IMR-90 (cell line): Measurements from ENCODE around the gene CABP4. TPM values are rescaled to one million over a fixed set of nuclear protein-coding genes. Genes with fewer than 3 reads are reported as not detected.

Experiments
- ATAC-seq: fragments of 200-7000 bp; cut with Tn5 transposase; 2 replicates; pipeline ENCODE4 v1.9.1; 2020; ENCODE audit warnings: low read depth, mild to moderate bottlenecking, moderate library complexity
- BruUV-seq: library from RNA; stranded (reverse); fragments of 400-500 nt; replicated peaks from 2 replicates; lab custom pipeline; 2021; lab: Mats Ljungman, UMichigan
- CTCF ChIA-PET: fragments of 300-600 bp; formaldehyde crosslinking; extraction: SDS; loops from one replicate; lab custom pipeline; 2021; ENCODE audit warnings: antibody characterized with exemption; lab: Yijun Ruan, JAX
- POLR2A ChIA-PET: fragments of 300-600 bp; sonication (Branson Sonifier 250); formaldehyde crosslinking; loops from one replicate; lab custom pipeline; 2022; ENCODE audit warnings: antibody characterized with exemption; ENCODE audit not compliant: unreplicated experiment; lab: Charles Lee
- DNase-seq: peaks from one replicate; pipeline ENCODE4 v3.0.0; 2013
- H2AFZ ChIP-seq: replicated peaks from 2 replicates; pipeline ENCODE3; 2013; ENCODE audit warnings: low read length, mild to moderate bottlenecking; ENCODE audit not compliant: poor library complexity
- H2AK5ac ChIP-seq: 2 replicates; pipeline ENCODE4 v1.6.1; 2013; ENCODE audit warnings: low read depth, low read length, inconsistent platforms
- H2AK9ac ChIP-seq: replicated peaks from 2 replicates; pipeline ENCODE3; 2013; ENCODE audit warnings: mild to moderate bottlenecking, low read depth, low read length, moderate library complexity; ENCODE audit not compliant: poor library complexity
- H2BK120ac ChIP-seq: 2 replicates; pipeline ENCODE4 v1.6.1; 2013; ENCODE audit warnings: low read depth, low read length, inconsistent platforms
- H2BK15ac ChIP-seq: 3 replicates; pipeline ENCODE4 v1.6.1; 2013; ENCODE audit warnings: low read depth, low read length, inconsistent platforms
- H2BK20ac ChIP-seq: 2 replicates; pipeline ENCODE4 v1.6.1; 2013; ENCODE audit warnings: low read depth, mild to moderate bottlenecking, inconsistent platforms, low read length, moderate library complexity
- H2BK5ac ChIP-seq: 2 replicates; pipeline ENCODE4 v1.6.1; 2013; ENCODE audit warnings: mild to moderate bottlenecking, low read depth, low read length, inconsistent platforms; ENCODE audit not compliant: poor library complexity, severe bottlenecking
- H3K14ac ChIP-seq: replicated peaks from 2 replicates; pipeline ENCODE4 v1.6.1; 2013; ENCODE audit warnings: low read depth, low read length, inconsistent platforms
- H3K18ac ChIP-seq: 2 replicates; pipeline ENCODE4 v1.6.1; 2013; ENCODE audit warnings: low read depth, low read length, control low read depth
- H3K23ac ChIP-seq: 2 replicates; pipeline ENCODE4 v1.6.1; 2013; ENCODE audit warnings: low read depth, low read length, inconsistent platforms
- H3K27ac ChIP-seq: 2 replicates; pipeline ENCODE4 v1.5.1; 2013; ENCODE audit warnings: mild to moderate bottlenecking, control low read depth, low read length; ENCODE audit not compliant: insufficient read depth
- H3K27me3 ChIP-seq: 2 replicates; pipeline ENCODE4 v1.6.1; 2013; ENCODE audit warnings: low read length; ENCODE audit not compliant: control insufficient read depth, insufficient read depth
- H3K36me3 ChIP-seq: 2 replicates; pipeline ENCODE4 v1.6.1; 2013; ENCODE audit warnings: low read length, mixed read lengths; ENCODE audit not compliant: control insufficient read depth, insufficient read depth
- H3K4ac ChIP-seq: 2 replicates; pipeline ENCODE4 v1.6.1; 2013; ENCODE audit warnings: low read depth, low read length, inconsistent platforms
- H3K4me1 ChIP-seq: 2 replicates; pipeline ENCODE4 v1.6.1; 2013; ENCODE audit warnings: low read length, mixed read lengths; ENCODE audit not compliant: control insufficient read depth, insufficient read depth
- H3K4me2 ChIP-seq: 2 replicates; pipeline ENCODE4 v1.6.1; 2013; ENCODE audit warnings: low read depth, mild to moderate bottlenecking, control low read depth, low read length, moderate library complexity
- H3K4me3 ChIP-seq: 2 replicates; pipeline ENCODE4 v1.5.1; 2013; ENCODE audit warnings: low read depth, mild to moderate bottlenecking, control low read depth, low read length, moderate library complexity; ENCODE audit not compliant: insufficient read depth
- H3K56ac ChIP-seq: 2 replicates; pipeline ENCODE4 v1.6.1; 2013; ENCODE audit warnings: low read length, inconsistent platforms; ENCODE audit not compliant: insufficient read depth; ENCODE audit errors: extremely low read depth
- H3K79me1 ChIP-seq, 2 experiments: 2 replicates each; pipeline ENCODE4 v1.6.1; 2013; ENCODE audit warnings: low read length in 2 of 2, inconsistent platforms in 1 of 2, low read depth in 1 of 2
- H3K9ac ChIP-seq: 2 replicates; pipeline ENCODE4 v1.6.1; 2013; ENCODE audit warnings: low read depth, low read length, control low read depth
- H3K9me1 ChIP-seq: 2 replicates; pipeline ENCODE4 v1.6.1; 2013; ENCODE audit warnings: low read length, inconsistent platforms; ENCODE audit not compliant: insufficient read depth
- H3K9me3 ChIP-seq: 2 replicates; pipeline ENCODE4 v1.6.1; 2013; ENCODE audit warnings: low read length; ENCODE audit not compliant: control insufficient read depth, insufficient read depth
- H4K20me1 ChIP-seq: 2 replicates; pipeline ENCODE4 v1.6.1; 2013; ENCODE audit warnings: low read length, inconsistent platforms; ENCODE audit not compliant: insufficient read depth
- H4K5ac ChIP-seq: 2 replicates; pipeline ENCODE4 v1.6.1; 2013; ENCODE audit warnings: mild to moderate bottlenecking, low read depth, low read length, control low read depth
- H4K8ac ChIP-seq, 2 experiments: 2 replicates each; pipeline ENCODE4 v1.6.1; 2013; ENCODE audit warnings: low read depth in 2 of 2, low read length in 2 of 2, control low read depth in 1 of 2, inconsistent platforms in 1 of 2
- H4K91ac ChIP-seq: 2 replicates; pipeline ENCODE4 v1.6.1; 2013; ENCODE audit warnings: low read depth, low read length, inconsistent platforms; ENCODE audit not compliant: insufficient read depth
- BHLHE40 ChIP-seq: fragments of 150-350 bp; IDR thresholded peaks from 2 replicates; pipeline ENCODE4 v1.6.1; 2016; ENCODE audit warnings: mild to moderate bottlenecking, low read depth, low read length
- CEBPB ChIP-seq: IDR thresholded peaks from 2 replicates; pipeline ENCODE4 v1.6.1; 2012; ENCODE audit warnings: low read depth, low read length, improper control_type of control experiment
- FOS ChIP-seq: fragments of 150-350 bp; IDR thresholded peaks from 2 replicates; pipeline ENCODE4 v1.6.1; 2016; ENCODE audit warnings: low read depth, low read length
- MAFK ChIP-seq: IDR thresholded peaks from 2 replicates; pipeline ENCODE4 v1.6.1; 2012; ENCODE audit warnings: low read depth, low read length, improper control_type of control experiment
- POLR2A ChIP-seq: IDR thresholded peaks from 2 replicates; pipeline ENCODE4 v1.6.1; 2012; ENCODE audit warnings: mild to moderate bottlenecking, low read depth, low read length
- RAD21 ChIP-seq: IDR thresholded peaks from 2 replicates; pipeline ENCODE4 v1.6.1; 2012; ENCODE audit warnings: low read length, improper control_type of control experiment
- RCOR1 ChIP-seq: IDR thresholded peaks from 2 replicates; pipeline ENCODE4 v1.6.1; 2012; ENCODE audit warnings: mild to moderate bottlenecking, low read length, improper control_type of control experiment; ENCODE audit not compliant: insufficient replicate concordance
- RFX5 ChIP-seq: IDR thresholded peaks from 2 replicates; pipeline ENCODE4 v1.8.0; 2012; ENCODE audit warnings: low read depth, mild to moderate bottlenecking, low read length, moderate library complexity
- SMC3 ChIP-seq: fragments of 150-350 bp; IDR thresholded peaks from 2 replicates; pipeline ENCODE4 v1.6.1; 2016; ENCODE audit warnings: low read depth, mild to moderate bottlenecking, antibody characterized with exemption, low read length, moderate library complexity
- WGBS, 2 experiments: methylation state at CpG; one replicate each; pipeline versions ENCODE4 v1.1.5 to v1.1.7; 2013; ENCODE audit warnings: missing lambda C conversion rate in 2 of 2; ENCODE audit not compliant: insufficient read length in 1 of 2; ENCODE audit errors: extremely low coverage in 2 of 2; 5-methylcytosine and 5-hydroxymethylcytosine counted together
- dilution Hi-C: fragments of 300-500 bp; cut with HindIII; formaldehyde crosslinking; loops from one replicate; pipeline ENCODE4 v1.14.3; 2018; ENCODE audit warnings: low sequenced_read_pairs; ENCODE audit not compliant: unreplicated experiment
- in situ Hi-C: fragments of 300-500 bp; cut with MboI; formaldehyde crosslinking; loops from 3 replicates; pipeline ENCODE4 v1.14.3; 2019; ENCODE audit warnings: low sequenced_read_pairs, inconsistent platforms, mixed read lengths
- intact Hi-C: fragments of 100-400 bp; cut with micrococcal nuclease; formaldehyde crosslinking; loops from 2 replicates; pipeline ENCODE4 v1.10.0; 2022
- polyA plus RNA-seq, 3 experiments: library from polyadenylated mRNA; depleted of rRNA; stranded (reverse); fragments of >200 nt; gene quantifications; 2 replicates each; pipeline ENCODE4 v1.2.3, GENCODE V29; 2012; ENCODE audit warnings: low replicate concordance in 1 of 3
- total RNA-seq: library from RNA; depleted of rRNA; stranded (reverse); fragments of >200 nt; gene quantifications from 2 replicates; pipeline ENCODE4 v1.2.3, GENCODE V29; 2012
- TF ChIP-seq, protein P1 (sequence below): fragments of 150-350 bp; IDR thresholded peaks from 2 replicates; pipeline ENCODE4 v1.6.1; 2017; ENCODE audit warnings: mild to moderate bottlenecking, antibody characterized with exemption, low read length, low read depth
- TF ChIP-seq, protein P2 (sequence below): fragments of 150-350 bp; IDR thresholded peaks from 2 replicates; pipeline ENCODE4 v1.6.1; 2016; ENCODE audit warnings: low read depth, mild to moderate bottlenecking, low read length, moderate library complexity, borderline replicate concordance

The CABP4 gene
- total and polyA plus RNA-seq, 2 of the 4 experiments (the other 2 are of a cell fraction): not detected

DNA sequence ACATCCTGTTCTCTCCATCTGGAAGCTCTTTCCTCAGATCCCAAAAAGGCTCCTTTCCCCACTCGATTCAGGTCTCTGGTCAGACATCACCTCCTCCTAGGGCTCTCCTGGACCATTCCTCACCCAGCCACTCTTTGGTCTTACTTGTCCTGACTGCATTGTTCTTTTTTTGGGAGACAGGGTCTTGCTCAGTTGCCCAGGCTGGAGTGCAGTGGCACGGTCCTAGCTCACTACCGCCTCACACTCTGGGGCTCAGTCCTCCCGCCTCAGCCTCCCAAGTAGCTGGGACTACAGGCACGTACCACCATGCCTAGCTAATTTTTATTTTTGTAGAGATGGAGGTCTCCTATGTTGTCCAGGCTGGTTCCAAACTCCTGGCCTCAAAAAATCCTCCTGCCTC, 9.6 kb upstream of the CABP4 start:
- H3K56ac ChIP-seq: no peak overlapping the region
- no TSS peak for BruUV-seq
- H4K8ac ChIP-seq: no peak overlapping the region
- peaks cover 13% of the 10 kb centered on the region; the same call in 1 of the 2 replicates for H3K36me3 ChIP-seq
- no peak overlapping the region for H4K5ac ChIP-seq
- POLR2A ChIA-PET: no interaction called here
- no peak overlapping the region for H3K14ac ChIP-seq
- H3K4ac ChIP-seq: no peak overlapping the region
- H3K9me3 ChIP-seq: no peaks in the 10 kb centered on the region
- DNase-seq (no peak), ATAC-seq (no peak)
- H3K18ac ChIP-seq: no peak overlapping the region
- no peak overlapping the region for H4K91ac ChIP-seq
- no CpG with 5 or more reads among the region's 5 CpGs for WGBS, 2 experiments
- peaks cover 3% of the 10 kb centered on the region; the same call in 1 of the 2 replicates for H3K4me1 ChIP-seq
- no peak overlapping the region for H3K4me2 ChIP-seq
- no peak overlapping the region for H2BK15ac ChIP-seq
- peaks cover 8% of the 10 kb centered on the region; the same call in 1 of the 2 replicates for H4K20me1 ChIP-seq
- H3K27ac ChIP-seq: no peak overlapping the region
- H2AK5ac ChIP-seq: no peak overlapping the region
- in situ Hi-C loops (no loop called here), intact Hi-C loops (no loop called here), dilution Hi-C loops (no loop called here)
- H3K23ac ChIP-seq: no peak overlapping the region
- TF ChIP-seq, protein P1, sequence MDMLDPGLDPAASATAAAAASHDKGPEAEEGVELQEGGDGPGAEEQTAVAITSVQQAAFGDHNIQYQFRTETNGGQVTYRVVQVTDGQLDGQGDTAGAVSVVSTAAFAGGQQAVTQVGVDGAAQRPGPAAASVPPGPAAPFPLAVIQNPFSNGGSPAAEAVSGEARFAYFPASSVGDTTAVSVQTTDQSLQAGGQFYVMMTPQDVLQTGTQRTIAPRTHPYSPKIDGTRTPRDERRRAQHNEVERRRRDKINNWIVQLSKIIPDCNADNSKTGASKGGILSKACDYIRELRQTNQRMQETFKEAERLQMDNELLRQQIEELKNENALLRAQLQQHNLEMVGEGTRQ: no peak
- TF ChIP-seq RAD21 (no peak), RCOR1 (no peak), POLR2A (no peak), BHLHE40 (no peak), CEBPB (no peak), MAFK (no peak), FOS (no peak), SMC3 (no peak), RFX5 (no peak)
- TF ChIP-seq, protein P2, sequence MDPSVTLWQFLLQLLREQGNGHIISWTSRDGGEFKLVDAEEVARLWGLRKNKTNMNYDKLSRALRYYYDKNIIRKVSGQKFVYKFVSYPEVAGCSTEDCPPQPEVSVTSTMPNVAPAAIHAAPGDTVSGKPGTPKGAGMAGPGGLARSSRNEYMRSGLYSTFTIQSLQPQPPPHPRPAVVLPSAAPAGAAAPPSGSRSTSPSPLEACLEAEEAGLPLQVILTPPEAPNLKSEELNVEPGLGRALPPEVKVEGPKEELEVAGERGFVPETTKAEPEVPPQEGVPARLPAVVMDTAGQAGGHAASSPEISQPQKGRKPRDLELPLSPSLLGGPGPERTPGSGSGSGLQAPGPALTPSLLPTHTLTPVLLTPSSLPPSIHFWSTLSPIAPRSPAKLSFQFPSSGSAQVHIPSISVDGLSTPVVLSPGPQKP: no peak
- CTCF ChIA-PET: no interaction called here
- H2AK9ac ChIP-seq: no peak overlapping the region
- peaks cover 8 to 22% of the 10 kb centered on the region in 2 experiments for H3K79me1 ChIP-seq
- H3K9ac ChIP-seq: no peak overlapping the region
- H2AFZ ChIP-seq: no peak overlapping the region
- H2BK20ac ChIP-seq: no peak overlapping the region
- no peak overlapping the region for H2BK5ac ChIP-seq
- peaks cover 8% of the 10 kb centered on the region; the same call in 1 of the 2 replicates for H3K9me1 ChIP-seq
- no peak overlapping the region for H2BK120ac ChIP-seq
- peaks cover 4% of the 10 kb centered on the region; the same call in 1 of the 2 replicates for H3K27me3 ChIP-seq
- no peak overlapping the region for H3K4me3 ChIP-seq
